ENCODE results near the gene RPS3. TPM values are rescaled to one million over a fixed set of nuclear protein-coding genes. Genes with fewer than 3 reads are reported as not detected.

Gene RPS3
- total and polyA plus RNA-seq, 12 donors, result 776 to 2,024 (median 1,374) TPM

DNA sequence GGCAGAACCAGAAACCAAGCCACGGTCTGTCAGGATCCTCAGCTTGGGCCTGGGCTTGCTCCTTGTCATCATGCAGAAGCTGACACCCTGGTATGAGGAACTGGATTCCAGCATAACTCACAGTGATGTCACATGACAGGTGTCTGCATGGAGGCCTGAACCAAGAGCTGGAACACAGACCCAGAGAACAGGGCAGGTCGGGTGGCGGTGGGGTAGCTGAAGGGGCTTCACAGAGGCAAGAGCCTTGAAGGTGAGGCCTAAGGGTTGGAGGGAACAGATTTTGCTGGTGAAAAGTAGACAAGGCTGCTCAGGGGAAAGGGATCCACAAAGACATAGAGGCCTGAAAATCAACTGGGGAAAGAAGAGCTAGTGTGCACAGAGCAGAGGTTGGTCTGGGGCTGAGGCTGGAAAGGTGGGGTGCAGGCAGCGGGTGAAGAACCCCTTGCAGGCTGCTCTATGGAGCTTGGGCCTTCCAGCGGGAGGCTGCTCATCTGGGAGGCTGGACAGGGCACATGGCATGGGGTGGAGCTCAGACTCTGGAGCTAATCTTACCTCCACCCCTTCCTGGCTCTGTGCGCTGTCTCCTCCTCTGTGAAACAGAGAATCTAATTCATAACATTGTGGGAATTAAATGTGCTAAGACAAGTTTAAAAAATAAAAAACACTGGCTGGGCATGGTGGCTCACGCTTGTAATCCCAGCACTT lies 18.4 kb upstream of the RPS3 start:
- peak in 1 of 7 donors; percentile 25 for DNase-seq
- no peak overlapping the region for H3K4me3 ChIP-seq
- TF ChIP-seq POLR2A (IDR thresholded peaks at IDR 0.05) (no peak), CTCF (IDR thresholded peaks at IDR 0.05) (no peak)
- H3K36me3 ChIP-seq (replicated peaks in 1 of 2), result no peaks in the 10 kb centered on the region
- H3K9me3 ChIP-seq (replicated peaks in 1 of 3), result no peaks in the 10 kb centered on the region
- no peak overlapping the region for H3K27ac ChIP-seq
- WGBS, 4 donors, result 80 to 88% (median 84%) methylated on average over 7 of the region's 7 CpGs
- no peaks in the 10 kb centered on the region for H3K4me1 ChIP-seq (replicated peaks in 1 of 2)
- intact Hi-C loops (cut with DNase I), result loop anchor here in 1 of 2 donors (10.0 kb wide), 1 partner anchor 56 kb away; no protein-coding TSS in a partner anchor
- no peaks in the 10 kb centered on the region for H3K27me3 ChIP-seq

- TF ChIP-seq CTCF (IDR thresholded peaks at IDR 0.05) (no peak), POLR2A (IDR thresholded peaks at IDR 0.05) (no peak)
- WGBS, 4 donors, result 64 to 74% (median 70%) methylated on average over 3 of the region's 3 CpGs
- no peaks in the 10 kb centered on the region for H3K27me3 ChIP-seq
- H3K4me1 ChIP-seq (replicated peaks in 1 of 2), result no peaks in the 10 kb centered on the region
- H3K36me3 ChIP-seq (replicated peaks in 1 of 2), result no peaks in the 10 kb centered on the region
- intact Hi-C loops (cut with DNase I), result loop anchor here in 1 of 2 donors (10.0 kb wide), 1 partner anchor 58 kb away; no protein-coding TSS in a partner anchor
- H3K9me3 ChIP-seq (replicated peaks in 1 of 3), result no peaks in the 10 kb centered on the region
- no peak overlapping the region for H3K27ac ChIP-seq
- DNase-seq, result no peak
- H3K4me3 ChIP-seq, result no peak overlapping the region
Measured at GRCh38 chr11:75383246-75383645, 16.1 kb upstream of the RPS3 start.

DNA sequence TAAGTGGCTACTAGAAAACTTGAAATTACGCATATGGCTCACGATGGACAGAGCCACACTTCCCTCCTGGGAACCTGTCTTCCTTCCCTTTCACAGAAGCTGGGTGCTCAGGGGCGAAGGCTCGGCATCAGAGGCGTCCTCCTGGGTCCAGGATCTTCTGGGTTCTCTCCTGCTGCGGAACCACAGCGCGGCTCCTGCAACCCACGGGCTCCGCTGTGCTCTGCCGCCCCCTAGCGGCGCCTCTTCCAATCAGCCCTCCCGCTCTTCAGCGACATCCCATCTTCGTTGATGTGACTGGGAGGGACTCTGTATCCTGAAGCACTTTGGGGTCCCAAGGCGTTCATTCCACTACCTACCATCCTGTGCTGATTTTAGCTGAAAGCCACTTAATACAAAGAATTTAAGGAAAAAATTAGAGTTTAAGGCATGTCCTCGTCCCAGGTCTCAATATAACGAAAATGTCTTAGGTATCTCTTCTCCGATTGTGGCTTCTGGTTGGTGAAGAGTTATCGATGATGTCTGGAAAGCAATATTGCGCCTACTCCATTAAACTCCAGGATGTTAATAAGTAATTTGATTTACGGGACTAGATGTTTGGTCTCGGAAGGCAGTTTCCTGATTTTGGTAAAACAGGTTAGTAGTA lies 14.8 kb upstream of the RPS3 start:
- 20 to 35% (median 21%) methylated on average over 12 to 24 of the region's 24 CpGs for WGBS, 4 donors
- DNase-seq, result peak; percentile 53 to 83 (median 78)
- no peak overlapping the region for H3K27ac ChIP-seq
- H3K36me3 ChIP-seq (replicated peaks in 1 of 2), result no peaks in the 10 kb centered on the region
- intact Hi-C loops (cut with DNase I), result loop anchor here (1.0 to 10.0 kb wide), 4 partner anchors 56 to 106 kb away; no protein-coding TSS in a partner anchor
- H3K27me3 ChIP-seq, result no peaks in the 10 kb centered on the region
- no peaks in the 10 kb centered on the region for H3K9me3 ChIP-seq (replicated peaks in 1 of 3)
- peaks cover 0 to 3% of the 10 kb centered on the region in 2 donors for H3K4me1 ChIP-seq (replicated peaks in 1 of 2)
- H3K4me3 ChIP-seq, result no peak overlapping the region
- TF ChIP-seq CTCF (IDR thresholded peaks at IDR 0.05) (peak; percentile 92 to 99 (median 96)), POLR2A (IDR thresholded peaks at IDR 0.05) (no peak)

GRCh38 chr11:75386942-75387630 lies 12.2 kb upstream of the RPS3 start:
- intact Hi-C loops (cut with DNase I), result loop anchor here in 1 of 2 donors (10.0 kb wide), 1 partner anchor 62 kb away; no protein-coding TSS in a partner anchor
- H3K4me3 ChIP-seq, result no peak overlapping the region
- no peaks in the 10 kb centered on the region for H3K36me3 ChIP-seq (replicated peaks in 1 of 2)
- H3K4me1 ChIP-seq (replicated peaks in 1 of 2), result peaks cover 0 to 3% of the 10 kb centered on the region in 2 donors
- H3K9me3 ChIP-seq (replicated peaks in 1 of 3), result no peaks in the 10 kb centered on the region
- DNase-seq, result no peak
- no peak overlapping the region for H3K27ac ChIP-seq
- H3K27me3 ChIP-seq, result peaks cover 6% of the 10 kb centered on the region
- TF ChIP-seq POLR2A (IDR thresholded peaks at IDR 0.05) (no peak), CTCF (IDR thresholded peaks at IDR 0.05) (no peak)
- WGBS, 4 donors, result 48 to 71% (median 54%) methylated on average over 3 of the region's 3 CpGs
